A549 (cell line): ENCODE results near the gene CREB5. TPM values are rescaled to one million over a fixed set of nuclear protein-coding genes. Genes with fewer than 3 reads are reported as not detected.
A peak's percentile ranks its signal among the peaks of the same experiment; 100 is the strongest.

Experiments
- ATAC-seq, 2 experiments: fragments of 200-7000 bp in 1 of 2; fragments of >200 bp in 1 of 2; cut with Nextera tagmentation in 1 of 2; cut with Tn5 transposase in 1 of 2; 3 replicates each; pipeline versions ENCODE4 v1.8.0 to v1.9.1; 2018 to 2020; ENCODE audit warnings: mild to moderate bottlenecking in 1 of 2, moderate library complexity in 1 of 2
- CTCF ChIA-PET: fragments of 300-600 bp; sonication (Branson Sonifier 250); formaldehyde crosslinking; extraction: SDS; loops from one replicate; lab custom pipeline; 2021; ENCODE audit warnings: antibody characterized with exemption, inconsistent platforms; lab: Yijun Ruan, JAX
- POLR2A ChIA-PET: fragments of 350-600 bp; formaldehyde crosslinking; extraction: SDS; loops from one replicate; lab custom pipeline; 2021; ENCODE audit warnings: antibody characterized with exemption, inconsistent platforms; lab: Yijun Ruan, JAX
- DNase-seq, 2 experiments: peaks; one replicate each; pipeline versions ENCODE4 v3.0.0 to v3.0.0-alpha.2; 2011 to 2016; ENCODE audit warnings: low read depth in 1 of 2, low spot score in 1 of 2
- FAIRE-seq: peaks from 2 replicates; lab custom pipeline; 2011; peaks lifted over from hg19 to GRCh38; lab: Jason Lieb, UNC
- H3K27ac ChIP-seq, 2 experiments: fragments of >200 bp; sonication (Bioruptor Twin); formaldehyde crosslinking; 3 replicates each; pipeline ENCODE4 v1.5.1; 2016 to 2017
- H3K4me1 ChIP-seq: fragments of >200 bp; sonication (Bioruptor Twin); formaldehyde crosslinking; 3 replicates; pipeline ENCODE4 v1.6.1; 2016
- H3K4me2 ChIP-seq: fragments of >200 bp; sonication (Bioruptor Twin); formaldehyde crosslinking; 3 replicates; pipeline ENCODE4 v1.6.1; 2016
- H3K4me3 ChIP-seq: fragments of >200 bp; sonication (Bioruptor Twin); formaldehyde crosslinking; 3 replicates; pipeline ENCODE4 v1.5.1; 2016
- H3K9me3 ChIP-seq: fragments of >200 bp; sonication (Bioruptor Twin); formaldehyde crosslinking; 3 replicates; pipeline ENCODE4 v1.6.1; 2016
- BHLHE40 ChIP-seq: IDR thresholded peaks from 2 replicates; pipeline ENCODE4 v1.6.1; 2012; ENCODE audit warnings: low read depth, low read length, inconsistent platforms
- CHD4 ChIP-seq: fragments of 200-600 bp; sonication (generic); IDR thresholded peaks from 2 replicates; pipeline ENCODE4 v1.6.1; 2016; ENCODE audit warnings: antibody characterized with exemption, mild to moderate bottlenecking, borderline replicate concordance
- ESRRA ChIP-seq: fragments of 150-350 bp; IDR thresholded peaks from 2 replicates; pipeline ENCODE4 v1.6.1; 2014; ENCODE audit warnings: mild to moderate bottlenecking, low read length, borderline replicate concordance
- FOSB ChIP-seq: fragments of 250-450 bp; sonication (Bioruptor Pico); IDR thresholded peaks from 2 replicates; pipeline ENCODE4 v1.5.0; 2020; ENCODE audit warnings: mild to moderate bottlenecking, moderate library complexity
- FOSL2 ChIP-seq, 2 experiments: fragments of 450-650 bp in 1 of 2; fragments of >200 bp in 1 of 2; sonication (Bioruptor Twin) in 1 of 2; formaldehyde crosslinking; IDR thresholded peaks; 2 replicates each; pipeline versions ENCODE4 v1.5.0 to v1.6.1; 2016 to 2020; ENCODE audit warnings: mild to moderate bottlenecking in 1 of 2, moderate library complexity in 1 of 2
- GATA3 ChIP-seq: IDR thresholded peaks from 2 replicates; pipeline ENCODE4 v1.6.1; 2012; ENCODE audit warnings: borderline replicate concordance
- HOXB5 ChIP-seq: fragments of 250-450 bp; sonication (Bioruptor Pico); IDR thresholded peaks from 2 replicates; pipeline ENCODE4 v1.5.0; 2020; ENCODE audit warnings: mild to moderate bottlenecking, moderate library complexity
- MYC ChIP-seq: IDR thresholded peaks from 2 replicates; pipeline ENCODE4 v1.6.1; 2012; ENCODE audit warnings: mild to moderate bottlenecking, inconsistent platforms, low read length, improper control_type of control experiment, borderline replicate concordance
- NPAS2 ChIP-seq: fragments of 250-450 bp; sonication (Bioruptor Pico); IDR thresholded peaks from 2 replicates; pipeline ENCODE4 v1.8.0; 2022; ENCODE audit warnings: mild to moderate bottlenecking, moderate library complexity, borderline replicate concordance
- PHF8 ChIP-seq: fragments of 200-600 bp; sonication (generic); IDR thresholded peaks from 2 replicates; pipeline ENCODE4 v1.6.1; 2016; ENCODE audit warnings: low read depth, mild to moderate bottlenecking, antibody characterized with exemption, moderate library complexity, borderline replicate concordance
- RAD21 ChIP-seq, 2 experiments: fragments of >200 bp in 1 of 2; sonication (Bioruptor Twin) in 1 of 2; formaldehyde crosslinking in 1 of 2; IDR thresholded peaks in 1 of 2; conservative IDR thresholded peaks in 1 of 2; 2 replicates in 1 of 2; 3 replicates in 1 of 2; pipeline ENCODE4 v1.6.1; 2012 to 2018; ENCODE audit warnings: inconsistent platforms in 1 of 2
- RCOR1 ChIP-seq: fragments of 150-350 bp; IDR thresholded peaks from 2 replicates; pipeline ENCODE4 v1.6.1; 2014; ENCODE audit warnings: antibody characterized with exemption, low read length, low read depth
- RNF2 ChIP-seq: fragments of 200-600 bp; sonication (generic); IDR thresholded peaks from 2 replicates; pipeline ENCODE4 v1.6.1; 2016; ENCODE audit warnings: low read depth, mild to moderate bottlenecking, antibody characterized with exemption, moderate library complexity, borderline replicate concordance
- TFCP2L1 ChIP-seq: fragments of 250-450 bp; sonication (Bioruptor Pico); IDR thresholded peaks from 2 replicates; pipeline ENCODE4 v1.5.0; 2021; ENCODE audit warnings: mild to moderate bottlenecking
- ZC3H11A ChIP-seq: fragments of 450-650 bp; IDR thresholded peaks from 2 replicates; pipeline ENCODE4 v1.6.1; 2014; ENCODE audit warnings: antibody characterized with exemption, mild to moderate bottlenecking
- WGBS: methylation state at CpG from one replicate; pipeline ENCODE4 v1.1.6; 2017; ENCODE audit errors: missing lambda C conversion rate; 5-methylcytosine and 5-hydroxymethylcytosine counted together
- polyA plus RNA-seq, 4 experiments: library from polyadenylated mRNA; depleted of rRNA in 3 of 4; stranded (reverse); fragments of >200 nt; fragmentation: RNase III in 1 of 4; extraction: RNeasy Plus Mini Kit Qiagen cat#74134 plus additional on column Dnase treatment in 1 of 4; gene quantifications; 2 replicates in 3 of 4; 3 replicates in 1 of 4; pipeline ENCODE4 v1.2.3, GENCODE V29; 2011 to 2017
- TF ChIP-seq, protein P1 (sequence below): fragments of >200 bp; sonication (Bioruptor Twin); formaldehyde crosslinking; IDR thresholded peaks from 3 replicates; pipeline ENCODE4 v1.6.1; 2016
- TF ChIP-seq, protein P2 (sequence below): fragments of 200-600 bp; sonication (generic); IDR thresholded peaks from 2 replicates; pipeline ENCODE4 v1.6.1; 2016; ENCODE audit warnings: antibody characterized with exemption, mild to moderate bottlenecking, moderate library complexity
- TF ChIP-seq, protein P3 (sequence below): IDR thresholded peaks from 2 replicates; pipeline ENCODE4 v1.6.1; 2012; ENCODE audit warnings: low read depth, borderline replicate concordance
- TF ChIP-seq, protein P4 (sequence below): fragments of 150-350 bp; IDR thresholded peaks from 2 replicates; pipeline ENCODE4 v1.6.1; 2014; ENCODE audit warnings: low read depth, mild to moderate bottlenecking, low read length

The CREB5 gene
- polyA plus RNA-seq, 2 of the 4 experiments (the other 2 are of a cell fraction): 0.61 to 1.5 TPM

DNA sequence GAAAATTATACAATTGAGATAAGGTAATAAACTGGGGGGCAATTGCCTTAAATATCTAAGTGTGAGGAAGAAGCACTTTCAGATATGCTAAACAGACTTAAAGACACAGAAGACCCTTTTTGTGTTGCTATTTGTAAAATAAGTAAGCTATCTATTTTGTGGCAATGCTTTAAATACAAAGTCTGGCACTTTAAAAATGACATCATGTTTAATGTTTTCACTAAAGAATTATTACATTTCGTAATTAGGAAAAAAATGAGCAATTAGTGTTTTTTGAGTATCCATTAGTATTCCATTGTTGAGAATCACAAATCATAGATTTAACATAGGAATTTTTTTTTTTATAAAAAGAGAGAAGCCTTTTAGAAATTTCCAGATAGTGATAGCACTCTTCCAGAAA is 2.1 kb downstream of the CREB5 start:
- no peak for ATAC-seq
- CTCF ChIA-PET: no interaction called here
- 7% methylated on average over 1 of the region's 1 CpG for WGBS
- DNase-seq: no peak
- Histone ChIP-seq H3K4me3 (no peak overlapping the region), H3K27ac (no peak overlapping the region), H3K4me2 (no peak overlapping the region), H3K9me3 (no peaks in the 10 kb centered on the region), H3K4me1 (peaks cover 25% of the 10 kb centered on the region)
- TF ChIP-seq ZC3H11A: no peak
- TF ChIP-seq FOSL2 (IDR thresholded peaks at IDR 0.05): no peak
- TF ChIP-seq FOSL2 (CRISPR knock-in tag; IDR thresholded peaks at IDR 0.05): no peak
- TF ChIP-seq BHLHE40: no peak
- TF ChIP-seq MYC: no peak
- no peak for TF ChIP-seq TFCP2L1 (CRISPR knock-in tag)
- TF ChIP-seq, protein P1, sequence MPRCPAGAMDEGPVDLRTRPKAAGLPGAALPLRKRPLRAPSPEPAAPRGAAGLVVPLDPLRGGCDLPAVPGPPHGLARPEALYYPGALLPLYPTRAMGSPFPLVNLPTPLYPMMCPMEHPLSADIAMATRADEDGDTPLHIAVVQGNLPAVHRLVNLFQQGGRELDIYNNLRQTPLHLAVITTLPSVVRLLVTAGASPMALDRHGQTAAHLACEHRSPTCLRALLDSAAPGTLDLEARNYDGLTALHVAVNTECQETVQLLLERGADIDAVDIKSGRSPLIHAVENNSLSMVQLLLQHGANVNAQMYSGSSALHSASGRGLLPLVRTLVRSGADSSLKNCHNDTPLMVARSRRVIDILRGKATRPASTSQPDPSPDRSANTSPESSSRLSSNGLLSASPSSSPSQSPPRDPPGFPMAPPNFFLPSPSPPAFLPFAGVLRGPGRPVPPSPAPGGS: no peak
- TF ChIP-seq RCOR1: no peak
- TF ChIP-seq PHF8: no peak
- no peak for TF ChIP-seq RNF2
- no peak for TF ChIP-seq NPAS2 (CRISPR knock-in tag)
- TF ChIP-seq GATA3: no peak
- TF ChIP-seq, protein P2, sequence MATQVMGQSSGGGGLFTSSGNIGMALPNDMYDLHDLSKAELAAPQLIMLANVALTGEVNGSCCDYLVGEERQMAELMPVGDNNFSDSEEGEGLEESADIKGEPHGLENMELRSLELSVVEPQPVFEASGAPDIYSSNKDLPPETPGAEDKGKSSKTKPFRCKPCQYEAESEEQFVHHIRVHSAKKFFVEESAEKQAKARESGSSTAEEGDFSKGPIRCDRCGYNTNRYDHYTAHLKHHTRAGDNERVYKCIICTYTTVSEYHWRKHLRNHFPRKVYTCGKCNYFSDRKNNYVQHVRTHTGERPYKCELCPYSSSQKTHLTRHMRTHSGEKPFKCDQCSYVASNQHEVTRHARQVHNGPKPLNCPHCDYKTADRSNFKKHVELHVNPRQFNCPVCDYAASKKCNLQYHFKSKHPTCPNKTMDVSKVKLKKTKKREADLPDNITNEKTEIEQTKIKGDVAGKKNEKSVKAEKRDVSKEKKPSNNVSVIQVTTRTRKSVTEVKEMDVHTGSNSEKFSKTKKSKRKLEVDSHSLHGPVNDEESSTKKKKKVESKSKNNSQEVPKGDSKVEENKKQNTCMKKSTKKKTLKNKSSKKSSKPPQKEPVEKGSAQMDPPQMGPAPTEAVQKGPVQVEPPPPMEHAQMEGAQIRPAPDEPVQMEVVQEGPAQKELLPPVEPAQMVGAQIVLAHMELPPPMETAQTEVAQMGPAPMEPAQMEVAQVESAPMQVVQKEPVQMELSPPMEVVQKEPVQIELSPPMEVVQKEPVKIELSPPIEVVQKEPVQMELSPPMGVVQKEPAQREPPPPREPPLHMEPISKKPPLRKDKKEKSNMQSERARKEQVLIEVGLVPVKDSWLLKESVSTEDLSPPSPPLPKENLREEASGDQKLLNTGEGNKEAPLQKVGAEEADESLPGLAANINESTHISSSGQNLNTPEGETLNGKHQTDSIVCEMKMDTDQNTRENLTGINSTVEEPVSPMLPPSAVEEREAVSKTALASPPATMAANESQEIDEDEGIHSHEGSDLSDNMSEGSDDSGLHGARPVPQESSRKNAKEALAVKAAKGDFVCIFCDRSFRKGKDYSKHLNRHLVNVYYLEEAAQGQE: no peak
- FAIRE-seq: peak; percentile 7
- POLR2A ChIA-PET: no interaction called here

DNA sequence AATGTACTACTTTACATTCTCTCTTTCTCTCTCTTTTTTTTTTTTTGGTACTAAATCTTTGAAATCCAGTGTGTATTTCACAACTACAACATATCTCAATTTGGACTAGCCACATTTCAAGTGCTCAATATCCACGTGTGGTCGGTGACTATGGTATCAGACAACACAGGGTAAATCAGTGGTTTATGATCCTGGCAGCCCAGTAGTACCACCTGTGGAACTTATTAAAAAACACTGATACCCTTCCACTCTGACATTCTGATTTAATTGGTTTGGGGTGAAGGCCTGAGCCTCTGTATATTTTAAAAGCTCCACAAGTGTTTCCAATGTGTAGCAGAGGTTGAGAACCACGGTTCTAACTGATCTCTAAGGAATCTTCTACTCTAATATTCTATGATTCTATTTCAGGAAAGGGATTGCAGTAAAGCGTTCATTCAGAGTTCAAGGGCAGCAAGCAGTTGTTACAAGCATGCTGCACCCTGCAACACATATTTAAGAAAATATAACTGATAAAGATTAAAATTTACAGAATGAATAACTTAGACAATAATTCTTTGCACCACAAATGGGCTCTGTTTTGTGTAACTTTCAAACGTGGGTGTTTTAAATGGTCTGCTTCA is 5.1 kb downstream of the CREB5 start:
- FAIRE-seq: no peak
- POLR2A ChIA-PET: no interaction called here
- Histone ChIP-seq H3K4me3 (no peak overlapping the region), H3K4me1 (peaks cover 18% of the 10 kb centered on the region; the same call in 1 of the 3 replicates)
- ATAC-seq: no peak
- TF ChIP-seq, protein P3, sequence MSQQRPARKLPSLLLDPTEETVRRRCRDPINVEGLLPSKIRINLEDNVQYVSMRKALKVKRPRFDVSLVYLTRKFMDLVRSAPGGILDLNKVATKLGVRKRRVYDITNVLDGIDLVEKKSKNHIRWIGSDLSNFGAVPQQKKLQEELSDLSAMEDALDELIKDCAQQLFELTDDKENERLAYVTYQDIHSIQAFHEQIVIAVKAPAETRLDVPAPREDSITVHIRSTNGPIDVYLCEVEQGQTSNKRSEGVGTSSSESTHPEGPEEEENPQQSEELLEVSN: no peak
- TF ChIP-seq RAD21 (conservative IDR thresholded peaks at IDR 0.05 in 1 of 2, IDR thresholded peaks at IDR 0.05 in 1 of 2) (no peak), ZC3H11A (no peak), ESRRA (no peak), RNF2 (no peak), FOSB (CRISPR knock-in tag) (no peak), HOXB5 (CRISPR knock-in tag) (no peak), CHD4 (no peak)
- TF ChIP-seq, protein P4, sequence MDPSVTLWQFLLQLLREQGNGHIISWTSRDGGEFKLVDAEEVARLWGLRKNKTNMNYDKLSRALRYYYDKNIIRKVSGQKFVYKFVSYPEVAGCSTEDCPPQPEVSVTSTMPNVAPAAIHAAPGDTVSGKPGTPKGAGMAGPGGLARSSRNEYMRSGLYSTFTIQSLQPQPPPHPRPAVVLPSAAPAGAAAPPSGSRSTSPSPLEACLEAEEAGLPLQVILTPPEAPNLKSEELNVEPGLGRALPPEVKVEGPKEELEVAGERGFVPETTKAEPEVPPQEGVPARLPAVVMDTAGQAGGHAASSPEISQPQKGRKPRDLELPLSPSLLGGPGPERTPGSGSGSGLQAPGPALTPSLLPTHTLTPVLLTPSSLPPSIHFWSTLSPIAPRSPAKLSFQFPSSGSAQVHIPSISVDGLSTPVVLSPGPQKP: no peak
- TF ChIP-seq, all 56 proteins: peak for 0
- CTCF ChIA-PET: no interaction called here
- no peak for DNase-seq
- Histone ChIP-seq H3K9me3 (no peaks in the 10 kb centered on the region), H3K4me2 (no peak overlapping the region), H3K27ac (no peak overlapping the region)
- WGBS: 42% methylated on average over 5 of the region's 5 CpGs
